SU-DHL-6 (cell line): ENCODE results near the gene SLC9A9.

Experiments
- CTCF ChIP-seq: fragments of 200-600 bp; sonication (generic); IDR thresholded peaks from one replicate; pipeline ENCODE4 v1.5.1; 2017; ENCODE audit warnings: antibody characterized with exemption, mild to moderate bottlenecking, low read length, moderate library complexity; ENCODE audit not compliant: insufficient read depth, poor library complexity, severe bottlenecking
- EZH2phosphoT487 ChIP-seq: fragments of 200-600 bp; sonication (generic), shearing (Covaris generic); conservative IDR thresholded peaks from 2 replicates; pipeline ENCODE4 v1.6.1; 2018; ENCODE audit warnings: mild to moderate bottlenecking, antibody characterized with exemption, low read length, moderate library complexity, mixed read lengths

DNA sequence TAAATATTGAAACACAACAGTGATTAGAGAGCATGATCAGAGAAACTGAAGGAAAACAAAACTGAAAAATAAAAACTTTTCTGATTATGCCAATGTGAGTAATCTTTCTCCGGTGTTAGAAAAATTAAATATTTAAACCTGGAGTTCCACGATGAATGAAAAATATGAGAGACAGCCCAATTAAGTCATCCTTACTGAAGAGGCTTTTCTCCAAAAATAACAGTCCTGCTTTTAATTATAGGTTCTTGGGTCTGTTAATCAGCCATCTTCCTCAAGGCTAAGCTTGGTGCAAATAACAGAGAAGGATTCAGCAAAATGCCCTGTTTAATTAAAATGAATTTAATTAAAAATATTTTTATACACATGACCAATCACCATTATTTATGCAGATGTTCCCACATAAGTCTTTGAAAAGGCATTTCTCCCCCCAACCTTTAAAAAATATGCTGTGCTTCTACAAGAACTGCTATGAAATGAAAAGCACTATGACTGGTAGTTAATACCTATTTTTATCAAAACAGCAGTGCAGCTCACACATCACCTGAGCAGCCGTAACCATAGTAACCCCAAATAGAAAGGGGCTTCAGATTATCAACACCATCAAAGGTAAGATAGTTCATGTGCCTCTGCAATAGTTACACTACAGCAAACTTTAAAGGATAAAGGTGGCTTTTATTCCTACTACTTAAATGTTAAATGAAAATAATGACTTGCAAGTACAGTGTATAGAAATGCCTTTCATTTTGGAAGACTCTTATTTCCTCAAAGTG lies 175.7 kb downstream of the SLC9A9 start:
- TF ChIP-seq CTCF (no peak), EZH2phosphoT487 (no peak)
